GM12875 (cell line): ENCODE results near the gene MLST8.

Experiments
- H3K4me3 ChIP-seq: one replicate; pipeline ENCODE4 v1.5.1; 2011; ENCODE audit warnings: low read depth, low read length, control low read depth
- TF ChIP-seq, protein P1 (sequence below): IDR thresholded peaks from 2 replicates; pipeline ENCODE4 v1.5.1; 2011; ENCODE audit warnings: low read depth, mild to moderate bottlenecking, control low read depth, inconsistent platforms, low read length, moderate library complexity, borderline replicate concordance; ENCODE audit not compliant: insufficient read depth

Gene MLST8

DNA sequence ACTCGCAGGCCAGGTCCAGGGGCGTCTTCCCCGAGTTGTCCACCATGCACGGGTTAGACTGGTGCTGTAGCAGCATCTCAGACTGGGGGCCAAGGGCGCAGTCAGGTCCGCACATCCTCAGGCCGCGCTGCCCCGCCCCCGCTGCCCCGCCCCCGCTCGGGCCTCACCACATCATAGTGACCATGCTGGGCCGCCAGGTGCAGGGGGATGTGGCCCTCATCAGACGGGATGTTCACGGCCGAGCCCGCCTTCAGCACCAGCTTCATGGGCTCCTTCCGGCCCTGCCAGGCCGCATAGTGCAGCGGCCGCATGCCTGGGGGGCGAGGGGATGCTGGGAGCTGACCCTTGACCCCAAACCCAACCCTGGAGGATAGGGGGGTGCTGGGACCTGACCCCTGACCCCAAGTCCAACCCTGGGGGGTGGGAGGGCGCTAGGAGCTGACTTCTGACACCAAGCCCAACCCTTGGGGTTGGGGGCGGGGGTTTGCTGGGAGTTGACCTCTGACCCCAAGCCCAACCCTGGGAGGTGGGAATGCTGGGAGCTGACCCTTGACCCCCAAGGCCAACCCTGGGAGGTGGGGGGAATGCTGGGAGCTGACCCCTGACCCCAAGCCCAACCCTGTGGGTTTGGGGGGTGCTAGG lies 15.9 kb upstream of the MLST8 start:
- TF ChIP-seq, protein P1, sequence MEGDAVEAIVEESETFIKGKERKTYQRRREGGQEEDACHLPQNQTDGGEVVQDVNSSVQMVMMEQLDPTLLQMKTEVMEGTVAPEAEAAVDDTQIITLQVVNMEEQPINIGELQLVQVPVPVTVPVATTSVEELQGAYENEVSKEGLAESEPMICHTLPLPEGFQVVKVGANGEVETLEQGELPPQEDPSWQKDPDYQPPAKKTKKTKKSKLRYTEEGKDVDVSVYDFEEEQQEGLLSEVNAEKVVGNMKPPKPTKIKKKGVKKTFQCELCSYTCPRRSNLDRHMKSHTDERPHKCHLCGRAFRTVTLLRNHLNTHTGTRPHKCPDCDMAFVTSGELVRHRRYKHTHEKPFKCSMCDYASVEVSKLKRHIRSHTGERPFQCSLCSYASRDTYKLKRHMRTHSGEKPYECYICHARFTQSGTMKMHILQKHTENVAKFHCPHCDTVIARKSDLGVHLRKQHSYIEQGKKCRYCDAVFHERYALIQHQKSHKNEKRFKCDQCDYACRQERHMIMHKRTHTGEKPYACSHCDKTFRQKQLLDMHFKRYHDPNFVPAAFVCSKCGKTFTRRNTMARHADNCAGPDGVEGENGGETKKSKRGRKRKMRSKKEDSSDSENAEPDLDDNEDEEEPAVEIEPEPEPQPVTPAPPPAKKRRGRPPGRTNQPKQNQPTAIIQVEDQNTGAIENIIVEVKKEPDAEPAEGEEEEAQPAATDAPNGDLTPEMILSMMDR, result no peak
- H3K4me3 ChIP-seq, result no peak overlapping the region

DNA sequence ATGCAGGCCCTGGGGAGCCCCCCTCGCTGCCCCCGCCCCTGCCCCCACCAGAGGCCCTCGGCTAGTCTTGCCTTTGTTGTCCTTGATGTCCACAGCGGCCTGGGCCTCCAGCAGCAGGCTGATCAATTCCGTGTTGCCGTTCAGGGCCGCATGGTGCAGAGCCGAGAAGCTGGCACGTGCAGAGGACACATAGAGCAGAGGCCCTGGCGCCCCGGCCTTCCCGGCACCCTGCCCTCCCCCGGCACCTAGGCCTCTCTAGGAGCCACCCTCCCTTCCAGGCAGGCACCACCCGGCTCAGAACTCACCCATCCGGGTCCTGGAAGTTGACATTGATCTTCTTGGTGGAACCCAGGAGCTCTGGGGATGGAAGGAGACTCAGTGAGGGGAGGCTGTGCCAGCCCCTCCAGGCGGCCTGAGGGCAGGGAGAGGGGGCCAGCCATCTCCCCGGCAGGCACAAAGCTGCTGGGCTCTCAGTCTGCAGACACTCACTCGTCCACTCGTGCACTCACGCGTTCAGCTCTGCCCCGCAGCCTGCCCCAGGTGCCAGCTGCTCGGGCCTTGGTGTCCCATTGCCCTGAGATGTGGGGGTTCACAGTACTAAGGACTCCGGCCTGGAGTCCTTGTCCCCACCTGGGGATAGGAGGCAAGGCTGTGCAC lies 15.1 kb upstream of the MLST8 start:
- no peak overlapping the region for H3K4me3 ChIP-seq
- TF ChIP-seq, protein P1, result no peak

DNA sequence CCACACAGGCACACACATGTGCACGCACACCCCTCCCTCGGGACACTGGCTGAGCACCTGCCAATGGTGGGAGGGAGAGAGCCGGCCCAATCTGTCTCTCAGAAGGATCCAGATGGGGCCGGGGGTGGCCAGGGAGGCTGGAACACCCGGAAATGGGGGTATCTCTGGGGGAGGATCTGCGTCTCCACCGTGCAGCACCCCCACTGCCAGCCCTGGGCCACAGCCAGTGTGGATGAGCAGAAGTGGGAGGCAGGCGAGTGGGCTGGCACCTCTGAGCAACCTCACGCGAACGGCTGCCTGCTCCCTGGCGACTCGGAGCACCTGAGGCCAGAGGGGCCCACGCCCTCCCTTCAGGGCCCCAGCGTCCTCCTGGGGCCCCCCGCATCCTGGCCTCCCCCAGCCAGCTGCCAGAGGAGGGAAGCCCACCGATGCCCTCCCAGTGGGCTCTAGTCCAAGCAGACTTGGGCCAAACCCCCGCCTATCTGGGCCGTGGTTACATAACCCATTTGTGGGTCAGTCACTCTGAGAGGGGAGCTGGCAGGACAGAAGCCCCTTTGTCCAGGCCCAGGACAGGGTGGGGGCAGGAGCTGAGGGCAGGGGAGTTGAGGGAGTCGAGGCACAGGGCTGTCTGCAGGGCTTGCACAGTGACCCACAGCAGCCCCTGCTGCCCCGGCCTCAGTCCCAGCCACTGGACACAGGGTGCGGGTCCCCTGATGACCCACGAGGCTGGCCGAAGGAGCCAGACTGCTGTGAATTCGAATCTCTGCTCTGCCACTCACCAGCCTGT lies 14.4 kb upstream of the MLST8 start:
- TF ChIP-seq, protein P1, result no peak
- H3K4me3 ChIP-seq, result no peak overlapping the region

DNA sequence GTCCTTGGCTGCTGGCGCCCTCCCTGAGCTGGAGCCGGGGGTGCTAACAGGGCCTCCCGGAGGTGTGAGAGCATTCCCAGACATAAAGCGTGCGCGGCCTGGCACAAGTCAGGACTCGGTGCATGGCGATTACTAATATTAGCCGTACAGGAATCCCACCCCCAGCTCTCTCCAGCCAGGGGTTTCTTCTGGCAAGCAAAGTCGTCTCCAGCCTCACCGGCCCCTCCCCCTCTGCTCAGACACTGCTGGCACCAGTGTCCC lies 13.9 kb upstream of the MLST8 start:
- no peak overlapping the region for H3K4me3 ChIP-seq
- TF ChIP-seq, protein P1, result no peak

DNA sequence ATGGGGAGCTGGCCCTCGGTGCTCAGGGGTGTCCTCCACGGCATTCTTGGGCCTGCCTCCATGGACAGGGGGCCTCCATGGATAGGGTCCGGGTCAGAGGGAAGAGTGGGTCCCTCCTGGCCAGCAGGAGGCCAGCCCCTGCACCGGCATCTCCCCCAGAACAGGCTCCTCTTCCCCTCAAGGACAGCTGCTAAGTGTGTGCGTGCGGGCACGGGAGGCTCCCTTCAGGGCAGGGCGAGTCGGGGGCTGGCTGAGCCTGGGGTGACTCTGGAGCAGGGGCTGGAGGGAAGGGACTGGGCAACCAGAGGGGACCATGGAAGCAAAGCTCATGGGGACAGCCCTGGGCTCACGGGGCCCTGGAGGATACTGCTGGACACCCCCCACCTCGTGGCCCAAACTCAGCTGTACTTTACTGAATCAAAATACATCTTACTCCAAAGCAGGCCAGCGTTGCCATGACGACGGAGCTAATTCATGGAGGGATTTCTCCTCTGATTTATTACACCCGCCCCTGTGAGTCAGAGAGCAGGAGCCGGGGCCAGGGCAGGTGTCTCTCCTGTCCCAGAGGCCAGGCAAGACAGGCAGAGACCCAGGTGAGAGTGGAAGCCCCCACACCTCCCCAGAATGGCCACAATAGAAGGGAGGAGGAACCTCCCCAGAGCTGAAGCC lies 11.0 kb upstream of the MLST8 start:
- TF ChIP-seq, protein P1, result no peak
- H3K4me3 ChIP-seq, result no peak overlapping the region

DNA sequence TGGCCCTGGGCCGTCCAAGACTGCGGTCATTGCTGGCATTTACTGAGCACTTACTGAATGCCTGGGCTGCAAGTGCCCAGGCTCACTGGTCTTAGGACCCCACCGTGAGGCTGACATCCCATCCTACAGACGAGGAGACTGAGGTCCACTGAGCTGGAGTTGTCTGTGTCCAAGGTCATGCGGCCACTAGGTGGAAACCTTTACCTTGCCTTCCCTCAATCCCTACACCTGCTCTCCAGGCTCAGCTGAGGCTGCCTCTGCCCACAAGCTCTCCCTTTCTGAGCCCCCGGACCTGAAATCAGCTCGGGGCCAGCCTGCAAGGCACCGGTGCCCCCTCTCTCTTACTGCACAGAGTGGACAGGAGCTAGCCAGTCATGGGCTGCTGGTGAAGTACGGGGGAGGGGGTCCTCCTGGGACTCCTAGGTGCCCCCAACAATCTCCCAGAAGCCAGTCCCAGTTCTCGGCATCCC lies 10.4 kb upstream of the MLST8 start:
- TF ChIP-seq, protein P1, result peak; percentile 56; the same call in 1 of the 2 replicates
- H3K4me3 ChIP-seq, result no peak overlapping the region
